ENCODE results near the gene CTSW. TPM values are rescaled to one million over a fixed set of nuclear protein-coding genes. Genes with fewer than 3 reads are reported as not detected.

Gene CTSW, protein sequence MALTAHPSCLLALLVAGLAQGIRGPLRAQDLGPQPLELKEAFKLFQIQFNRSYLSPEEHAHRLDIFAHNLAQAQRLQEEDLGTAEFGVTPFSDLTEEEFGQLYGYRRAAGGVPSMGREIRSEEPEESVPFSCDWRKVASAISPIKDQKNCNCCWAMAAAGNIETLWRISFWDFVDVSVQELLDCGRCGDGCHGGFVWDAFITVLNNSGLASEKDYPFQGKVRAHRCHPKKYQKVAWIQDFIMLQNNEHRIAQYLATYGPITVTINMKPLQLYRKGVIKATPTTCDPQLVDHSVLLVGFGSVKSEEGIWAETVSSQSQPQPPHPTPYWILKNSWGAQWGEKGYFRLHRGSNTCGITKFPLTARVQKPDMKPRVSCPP
- 1.4 TPM for total RNA-seq

DNA sequence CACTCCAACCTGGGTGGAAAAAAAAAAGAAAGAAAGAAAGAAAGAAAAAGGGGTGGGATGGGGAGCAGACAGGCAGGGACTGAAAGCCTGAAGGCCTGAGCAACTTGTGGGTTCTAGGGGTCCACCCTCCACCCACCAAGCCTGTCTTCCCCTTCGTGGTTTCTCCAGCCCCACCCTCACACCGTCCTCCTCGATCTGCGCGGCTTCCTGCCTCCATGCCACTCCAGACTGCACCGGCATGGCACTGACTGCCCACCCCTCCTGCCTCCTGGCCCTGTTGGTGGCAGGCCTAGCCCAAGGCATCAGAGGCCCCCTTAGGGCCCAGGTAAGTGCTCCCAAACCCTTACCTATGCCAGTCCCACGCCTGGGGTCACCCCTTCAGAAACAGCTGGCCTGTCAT lies at the start of gene CTSW:
CTSW (plus strand) TSS at position 221 of the 400 bp plus-strand sequence; CDS start at position 239, 18 bp downstream.

DNA sequence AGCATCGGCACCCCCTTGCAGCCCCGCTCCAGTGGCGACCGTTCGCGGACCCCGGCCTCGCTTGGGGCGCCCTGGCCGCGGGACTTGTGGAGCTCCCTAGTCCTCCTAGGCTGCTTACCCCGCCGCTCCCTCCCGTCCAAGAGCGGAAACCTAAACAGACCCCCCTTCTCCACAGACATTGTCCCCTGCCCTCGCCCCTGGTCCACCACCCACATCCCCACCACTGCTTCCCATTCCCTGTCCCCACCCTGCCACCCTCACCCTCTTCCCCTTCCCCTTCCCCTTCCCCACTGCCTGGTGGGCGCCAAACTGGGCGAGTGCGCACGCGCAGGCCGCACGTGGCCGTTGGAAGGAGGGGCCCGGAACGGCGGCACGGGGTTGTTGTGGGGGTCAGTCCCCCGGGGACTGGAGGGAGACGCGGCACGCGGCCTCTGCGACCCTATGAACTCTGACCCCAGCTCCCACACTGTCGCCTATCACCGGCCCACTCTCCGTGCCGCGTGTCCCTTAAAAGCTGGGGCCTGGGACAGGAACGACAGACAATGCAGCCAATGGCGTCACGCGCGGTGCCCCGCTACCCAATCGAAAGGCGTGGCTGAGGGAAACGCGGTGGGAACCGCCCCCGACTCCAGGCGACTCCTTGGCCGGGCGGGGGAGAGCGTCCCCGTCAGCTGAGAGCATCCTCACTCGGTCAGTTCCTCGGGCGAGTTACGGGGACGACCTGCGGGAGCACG lies 46.2 kb upstream of the CTSW start, which contains the start of gene SNX32:
SNX32 (plus strand) TSS at position 667 of the 734 bp plus-strand sequence. CDS start 103 bp downstream, outside the sequence.

DNA sequence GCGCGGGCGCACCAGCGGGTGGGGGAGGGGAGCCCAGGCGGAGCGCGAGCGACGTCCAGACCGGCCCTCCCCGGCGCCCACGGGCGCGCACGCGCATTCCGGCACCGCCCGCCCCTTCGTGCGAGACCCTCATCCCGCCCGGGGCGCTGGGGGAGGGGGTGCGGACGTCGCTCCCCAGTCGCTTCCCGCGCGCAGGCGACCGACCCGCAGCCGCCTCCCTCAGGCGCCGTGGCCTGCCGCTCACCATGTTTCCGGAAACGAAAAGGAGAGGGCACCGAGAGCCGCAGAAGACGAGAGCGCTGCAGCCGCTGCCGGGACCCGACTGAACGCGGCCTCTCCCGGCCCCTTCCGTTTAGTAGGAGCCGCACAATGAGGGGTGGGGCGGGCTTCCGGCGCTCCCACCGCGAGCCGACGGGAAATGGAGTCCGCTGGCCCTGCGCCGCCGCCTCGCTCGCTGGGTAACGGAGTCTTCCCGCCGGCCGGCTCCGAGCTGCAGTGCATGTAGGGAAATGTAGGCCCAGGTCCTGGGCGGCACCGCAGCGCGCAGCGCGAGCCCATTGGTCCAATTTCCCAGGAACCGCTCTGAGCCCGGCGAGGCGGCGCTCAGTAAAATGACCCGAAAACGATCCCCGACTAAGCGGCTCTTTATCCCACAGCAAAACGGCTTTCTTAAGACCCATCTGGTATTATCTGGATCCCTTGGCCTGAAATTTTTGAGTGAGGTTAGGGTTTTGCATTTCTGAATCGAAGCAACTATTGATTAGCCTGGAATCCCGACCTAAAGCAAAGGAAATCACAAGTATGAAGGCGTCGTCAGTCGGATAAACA lies 21.6 kb upstream of the CTSW start, which contains the start of gene CFL1:
CFL1 (minus strand) TSS at position 328 of the 828 bp plus-strand sequence; CDS start at position 247, 81 bp downstream.

DNA sequence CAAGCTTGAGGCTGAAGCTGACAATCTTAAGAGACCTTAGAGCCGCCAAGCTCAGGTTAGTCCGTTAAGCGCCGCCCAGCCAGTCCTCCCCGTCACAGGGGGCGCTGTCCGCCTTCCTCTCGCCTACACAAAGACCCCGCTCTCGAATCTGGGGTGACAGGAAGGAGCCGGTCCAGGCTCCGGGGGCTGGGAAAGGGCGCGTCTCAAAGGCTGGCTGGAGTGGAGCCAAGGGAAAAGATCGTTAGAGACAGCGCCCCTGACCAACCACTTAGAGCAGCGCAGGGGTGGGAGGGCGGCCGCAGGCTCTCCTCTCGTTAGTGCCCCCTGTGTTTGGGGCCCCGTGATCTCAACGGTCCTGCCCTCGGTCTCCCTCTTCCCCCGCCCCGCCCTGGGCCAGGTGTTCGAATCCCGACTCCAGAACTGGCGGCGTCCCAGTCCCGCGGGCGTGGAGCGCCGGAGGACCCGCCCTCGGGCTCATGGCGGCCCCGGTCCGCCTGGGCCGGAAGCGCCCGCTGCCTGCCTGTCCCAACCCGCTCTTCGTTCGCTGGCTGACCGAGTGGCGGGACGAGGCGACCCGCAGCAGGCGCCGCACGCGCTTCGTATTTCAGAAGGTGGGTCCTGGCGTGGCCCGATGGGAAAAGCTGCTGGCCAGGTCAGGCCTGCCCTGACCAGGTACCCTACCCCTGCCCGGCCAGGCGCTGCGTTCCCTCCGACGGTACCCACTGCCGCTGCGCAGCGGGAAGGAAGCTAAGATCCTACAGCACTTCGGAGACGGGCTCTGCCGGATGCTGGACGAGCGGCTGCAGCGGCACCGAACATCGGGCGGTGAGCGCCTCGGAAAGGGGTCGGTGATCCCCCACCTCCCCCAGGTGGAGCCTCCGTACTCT lies 19.1 kb upstream of the CTSW start, which contains the start of gene MUS81:
MUS81 (plus strand) TSS at position 156 of the 887 bp plus-strand sequence; CDS start at position 477, 321 bp downstream.

DNA sequence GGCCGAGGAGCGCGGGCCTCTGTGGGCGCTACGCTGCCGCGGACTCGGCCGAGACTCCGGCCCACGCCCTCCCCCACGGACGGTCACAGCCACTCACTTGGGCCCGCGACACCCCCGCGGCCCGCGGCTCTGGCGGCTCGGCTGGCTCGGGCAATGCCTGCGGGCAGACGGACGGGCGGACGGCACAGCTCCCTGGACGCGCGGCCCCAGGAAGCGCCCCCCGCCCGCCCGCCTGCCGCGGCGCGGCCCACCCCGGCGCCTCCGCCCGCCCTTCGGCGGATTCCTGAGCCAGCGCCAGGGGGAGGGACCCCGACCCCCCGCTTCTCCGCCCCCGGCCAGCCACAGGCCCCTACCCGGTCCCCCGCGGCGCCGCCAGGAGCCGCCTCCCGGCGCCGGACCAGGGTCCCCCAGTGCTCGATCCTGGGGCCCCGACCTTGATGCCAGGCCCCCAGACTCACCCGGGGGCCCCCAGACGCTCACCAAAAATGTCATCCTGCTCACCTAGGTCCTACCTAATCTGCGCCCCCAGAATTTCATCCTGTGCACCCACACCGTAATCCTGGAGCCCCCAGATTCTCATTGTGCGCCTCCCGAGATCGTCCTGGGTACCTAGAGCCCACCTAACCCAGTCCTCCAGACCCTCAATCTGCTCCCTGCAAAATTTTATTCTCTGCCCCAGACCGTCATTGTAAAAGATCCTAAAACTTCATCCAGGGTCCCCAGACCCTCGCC lies 6.9 kb upstream of the CTSW start, which contains the start of gene EFEMP2:
EFEMP2 (minus strand) TSS at position 215 of the 732 bp plus-strand sequence. CDS start 446 bp downstream, outside the sequence.

DNA sequence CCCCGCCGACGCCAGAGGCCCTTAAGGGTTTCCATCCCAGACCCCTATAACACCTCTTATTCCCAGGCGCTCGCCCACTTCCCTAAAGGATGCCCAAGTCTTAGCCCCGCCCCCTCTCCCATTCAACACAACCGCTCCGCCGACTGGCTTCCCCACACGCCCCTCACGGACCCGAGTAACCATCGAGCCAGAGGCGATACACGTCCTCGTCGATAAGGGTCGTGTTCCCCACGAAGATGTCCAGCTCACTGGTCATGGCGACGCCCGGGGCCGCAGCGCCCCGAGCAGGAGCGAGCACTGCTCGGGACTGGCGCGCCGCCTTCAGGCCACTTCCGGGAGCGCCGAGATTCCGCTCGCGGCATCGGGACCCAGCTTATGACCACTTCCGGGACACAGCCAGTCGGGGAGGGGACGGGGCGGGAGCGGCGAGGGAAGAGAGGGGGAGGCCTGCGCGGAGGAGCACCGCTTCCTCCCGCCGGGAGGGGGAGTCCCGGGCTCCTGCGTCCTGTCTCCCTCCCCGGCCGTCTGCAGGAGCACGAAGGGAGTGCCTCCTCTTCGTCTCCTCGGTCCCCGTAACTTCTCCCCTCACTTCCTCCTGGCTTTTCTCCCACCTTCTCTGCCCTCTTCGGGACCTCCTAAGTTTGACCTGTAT lies 8.7 kb downstream of the CTSW start, which contains the start of gene FIBP:
FIBP (minus strand) TSS at position 309 of the 652 bp plus-strand sequence; CDS start at position 256, 53 bp downstream.

DNA sequence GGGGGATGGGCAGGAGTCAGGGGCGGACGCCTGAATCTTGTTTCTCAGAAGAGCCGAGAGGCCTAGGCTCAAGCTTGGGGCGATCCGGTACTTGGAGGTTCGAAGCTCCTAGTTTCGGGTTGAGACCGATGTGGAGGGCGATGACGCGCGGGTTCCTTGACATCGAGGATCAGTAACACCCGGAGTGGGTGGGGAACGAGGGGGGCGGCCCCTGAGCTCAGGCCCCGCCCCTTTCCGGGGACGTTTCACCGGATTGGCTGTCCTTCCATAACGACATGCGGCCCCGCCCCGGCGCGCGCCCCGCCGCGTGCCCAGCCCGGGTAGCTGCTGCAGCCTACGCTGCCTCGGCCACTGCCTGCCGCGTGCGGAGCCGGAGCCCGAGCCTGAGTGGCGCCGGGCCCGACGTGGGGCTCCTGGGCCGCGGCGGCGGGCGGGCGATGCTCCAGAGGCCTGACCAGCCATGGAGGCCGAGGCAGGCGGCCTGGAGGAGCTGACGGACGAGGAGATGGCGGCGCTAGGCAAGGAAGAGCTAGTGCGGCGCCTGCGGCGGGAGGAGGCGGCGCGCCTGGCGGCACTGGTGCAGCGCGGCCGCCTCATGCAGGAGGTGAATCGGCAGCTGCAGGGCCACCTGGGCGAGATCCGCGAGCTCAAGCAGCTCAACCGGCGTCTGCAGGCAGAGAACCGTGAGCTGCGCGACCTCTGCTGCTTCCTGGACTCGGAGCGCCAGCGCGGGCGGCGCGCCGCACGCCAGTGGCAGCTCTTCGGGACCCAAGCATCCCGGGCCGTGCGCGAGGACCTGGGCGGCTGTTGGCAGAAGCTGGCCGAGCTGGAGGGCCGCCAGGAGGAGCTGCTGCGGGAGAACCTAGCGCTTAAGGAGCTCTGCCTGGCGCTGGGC lies 10.9 kb downstream of the CTSW start, which contains the start of gene CCDC85B:
CCDC85B (plus strand) TSS at position 350 of the 895 bp plus-strand sequence; CDS start at position 461, 111 bp downstream.

DNA sequence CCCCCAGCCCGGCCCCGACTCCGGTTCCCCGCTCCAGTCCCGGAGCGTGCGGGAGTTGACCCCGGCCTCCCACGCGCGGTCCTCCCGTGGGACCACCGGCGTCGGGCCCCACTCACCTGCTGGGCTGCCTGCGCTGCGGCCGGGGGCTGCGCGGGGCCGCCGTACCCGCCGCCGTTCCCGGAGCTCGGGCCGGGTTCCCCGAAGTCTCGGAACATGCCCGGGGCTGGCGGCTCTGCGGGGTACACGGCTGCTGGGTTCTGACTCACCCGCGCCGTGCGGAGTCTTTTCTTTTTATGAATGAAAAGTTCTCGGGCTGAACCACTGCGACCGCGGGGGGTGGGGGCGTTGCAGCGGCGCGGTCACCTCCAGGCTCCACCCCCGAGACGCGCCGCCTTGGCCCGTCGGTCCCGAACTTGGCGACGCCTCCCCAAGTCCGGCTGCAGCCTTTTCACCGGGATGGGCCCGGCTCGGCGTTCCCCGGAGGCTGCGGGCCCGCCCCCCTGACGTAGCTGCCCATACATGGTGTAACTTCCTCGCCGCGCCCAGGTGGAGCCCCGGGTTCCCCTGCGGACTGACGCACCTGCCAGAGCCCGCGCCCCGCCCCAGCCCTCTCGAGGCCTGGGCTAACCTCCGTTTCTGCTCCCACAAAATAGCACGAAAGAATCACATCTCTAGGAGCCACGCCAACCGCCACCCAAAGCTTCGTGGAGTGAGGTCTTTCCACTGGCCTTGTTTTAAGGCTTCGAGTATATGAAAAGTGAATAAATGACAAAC lies 20.7 kb downstream of the CTSW start, which contains the start of gene FOSL1:
FOSL1 (minus strand) TSS at position 264 of the 774 bp plus-strand sequence; CDS start at position 215, 49 bp downstream.

DNA sequence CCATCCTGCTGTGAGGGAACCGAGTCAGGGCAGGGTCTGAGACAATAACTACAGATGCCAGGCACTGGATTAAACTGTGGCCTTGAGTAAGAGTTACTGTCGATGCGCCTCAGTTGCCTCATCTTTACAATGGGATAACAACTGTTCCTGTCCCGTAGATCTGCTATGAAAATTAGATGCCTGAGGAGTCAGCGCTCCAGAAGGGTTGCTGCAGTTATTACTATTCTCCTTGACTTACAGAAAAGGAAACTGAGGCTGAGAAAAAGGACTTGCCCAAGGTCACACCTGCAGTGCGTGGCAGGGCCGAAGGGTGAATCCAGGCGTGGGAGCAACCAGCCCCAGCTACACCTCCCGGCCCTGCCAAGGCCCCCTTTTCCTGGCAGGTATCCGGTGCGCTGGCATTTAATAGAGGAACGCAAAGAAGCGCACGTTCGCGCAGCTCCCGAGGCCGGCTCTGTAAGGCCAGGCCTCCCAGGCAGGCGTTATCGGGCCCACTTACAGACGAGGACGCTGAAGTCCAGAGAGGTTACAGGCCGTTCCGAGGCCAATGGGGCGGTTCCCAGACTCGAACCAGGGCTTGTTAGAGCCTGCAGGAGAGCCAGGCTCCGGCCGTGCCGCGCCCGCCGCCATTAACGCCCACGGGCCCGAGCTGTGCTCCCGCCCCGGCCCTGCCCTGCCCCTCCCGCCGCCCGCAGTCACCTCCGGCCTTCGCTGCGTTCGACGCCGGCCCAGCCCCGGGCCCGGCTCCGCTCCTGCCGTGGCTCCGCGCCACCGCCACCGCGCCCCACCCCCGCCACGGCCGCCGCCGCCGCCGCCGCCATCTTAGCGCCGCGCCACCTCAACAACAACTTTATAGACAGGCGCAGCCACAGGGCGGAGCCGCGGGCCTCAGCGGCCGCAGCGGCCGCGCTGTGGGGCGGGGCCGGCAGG lies 38.8 kb downstream of the CTSW start, which contains the start of gene C11orf68:
C11orf68 (minus strand) TSS at position 852 of the 930 bp plus-strand sequence; CDS start at position 821, 31 bp downstream.

DNA sequence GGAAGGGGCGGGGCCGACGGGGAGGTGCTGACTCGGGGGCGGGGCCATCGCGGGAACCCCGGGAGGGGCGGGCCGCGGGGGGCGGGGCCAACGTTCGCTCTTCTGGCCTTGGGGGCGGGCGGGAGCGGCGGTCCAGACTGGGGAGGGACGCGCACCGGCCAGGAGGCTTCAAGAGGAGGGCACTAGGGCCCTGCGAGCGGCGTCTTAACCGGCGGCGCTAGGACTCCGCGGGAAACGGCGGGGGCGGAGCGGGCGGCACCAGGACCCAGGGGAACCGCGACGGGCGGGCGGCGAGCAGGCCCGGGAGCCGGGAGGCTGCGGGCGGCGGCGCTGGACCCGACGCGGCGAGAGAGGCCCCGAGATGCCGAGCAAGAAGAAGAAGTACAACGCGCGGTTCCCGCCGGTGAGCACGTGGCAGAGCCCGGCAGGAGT lies 39.5 kb downstream of the CTSW start, which contains the start of gene DRAP1:
DRAP1 (plus strand) TSS at position 286 of the 432 bp plus-strand sequence; CDS start at position 362, 76 bp downstream.

Other genes starting within 250 kb of the CTSW start
- gene SIPA1, start 241.7 kb upstream of the CTSW start, total RNA-seq, result 35.8 TPM
- 35.4 TPM for gene RELA, start 216.9 kb upstream of the CTSW start, total RNA-seq
- gene KAT5, start 167.6 kb upstream of the CTSW start, total RNA-seq, result 52.8 TPM
- 35.3 TPM for gene RNASEH2C, start 159.0 kb upstream of the CTSW start, total RNA-seq
- 11.6 TPM for gene AP5B1, start 98.9 kb upstream of the CTSW start, total RNA-seq
- gene OVOL1, start 92.8 kb upstream of the CTSW start, total RNA-seq, result 15.0 TPM
- gene SNX32, start 45.9 kb upstream of the CTSW start, total RNA-seq, result 1.9 TPM
- 360 TPM for gene CFL1, start 21.7 kb upstream of the CTSW start, total RNA-seq
- gene MUS81, start 19.4 kb upstream of the CTSW start, total RNA-seq, result 53.4 TPM
- 104 TPM for gene EFEMP2, start 7.0 kb upstream of the CTSW start, total RNA-seq
- 119 TPM for gene FIBP, start 8.6 kb downstream of the CTSW start, total RNA-seq
- gene CCDC85B, start 10.8 kb downstream of the CTSW start, total RNA-seq, result 20.8 TPM
- not detected for gene FOSL1, start 20.6 kb downstream of the CTSW start, total RNA-seq
- gene C11orf68, start 39.2 kb downstream of the CTSW start, total RNA-seq, result 29.8 TPM
- gene DRAP1, start 39.6 kb downstream of the CTSW start, total RNA-seq, result 55.9 TPM
- not detected for gene TSGA10IP, start 65.6 kb downstream of the CTSW start, total RNA-seq
- 60.9 TPM for gene SART1, start 81.9 kb downstream of the CTSW start, total RNA-seq
- 23.2 TPM for gene EIF1AD, start 122.3 kb downstream of the CTSW start, total RNA-seq
- gene BANF1, start 122.7 kb downstream of the CTSW start, total RNA-seq, result 37.6 TPM
- not detected for gene CST6, start 132.2 kb downstream of the CTSW start, total RNA-seq
- gene CATSPER1, start 146.6 kb downstream of the CTSW start, total RNA-seq, result not detected
- 12.8 TPM for gene GAL3ST3, start 169.3 kb downstream of the CTSW start, total RNA-seq
- gene SF3B2, start 172.5 kb downstream of the CTSW start, total RNA-seq, result 110 TPM
- gene PACS1, start 190.4 kb downstream of the CTSW start, total RNA-seq, result 53.9 TPM

All from metanephros (tissue), 1 donor.